K562 (cell line): ENCODE measurements around the gene ZKSCAN8. TPM values are rescaled to one million over a fixed set of nuclear protein-coding genes. Genes with fewer than 3 reads are reported as not detected.
A peak's percentile ranks its signal among the peaks of the same experiment; 100 is the strongest.

Source experiments
- ATAC-seq: fragments of 200-7000 bp; cut with Tn5 transposase; 3 replicates; pipeline ENCODE4 v1.9.1; 2020; ENCODE audit warnings: moderate library complexity
- BruUV-seq: library from RNA; stranded (reverse); fragments of 400-500 nt; replicated peaks from 2 replicates; lab custom pipeline; 2021; lab: Mats Ljungman, UMichigan
- CTCF ChIA-PET: fragments of 300-600 bp; formaldehyde crosslinking; extraction: SDS; loops from one replicate; lab custom pipeline; 2021; ENCODE audit warnings: low intra/inter-chr PET ratio; lab: Yijun Ruan, JAX
- POLR2A ChIA-PET: fragments of 300-600, 350-650 bp; sonication (Branson Sonifier 250); formaldehyde crosslinking; extraction: SDS; loops from one replicate; lab custom pipeline; 2021; ENCODE audit warnings: antibody characterized with exemption, inconsistent platforms; lab: Yijun Ruan, JAX
- DNase-seq, 4 experiments: peaks; one replicate each; pipeline versions ENCODE4 v3.0.0 to v3.0.0-alpha.2; 2011 to 2018; ENCODE audit warnings: low spot score in 3 of 4, mixed read lengths in 3 of 4; ENCODE audit errors: extremely low read depth in 1 of 4
- FAIRE-seq: peaks from 2 replicates; lab custom pipeline; 2011; peaks lifted over from hg19 to GRCh38; lab: Jason Lieb, UNC
- H2AFZ ChIP-seq: 2 replicates; pipeline ENCODE4 v1.6.0; 2011; ENCODE audit warnings: low read depth, low read length, control low read depth, inconsistent platforms
- H3K27ac ChIP-seq: fragments of 200-600 bp; 3 replicates; pipeline ENCODE4 v1.8.0; 2011; ENCODE audit warnings: low read depth, mild to moderate bottlenecking, control low read depth, inconsistent platforms, low read length, moderate library complexity, mixed read lengths; ENCODE audit errors: extremely low read depth
- H3K27me3 ChIP-seq, 2 experiments: fragments of 300-600 bp in 1 of 2; 2 replicates in 1 of 2; 3 replicates in 1 of 2; pipeline versions ENCODE4 v1.6.0 to v1.8.0; 2011; ENCODE audit warnings: inconsistent platforms in 2 of 2, low read length in 2 of 2, mild to moderate bottlenecking in 1 of 2, mixed read lengths in 1 of 2, moderate library complexity in 1 of 2; ENCODE audit not compliant: control insufficient read depth in 2 of 2, insufficient read depth in 2 of 2
- H3K36me3 ChIP-seq: fragments of 300-600 bp; 3 replicates; pipeline ENCODE4 v1.8.0; 2011; ENCODE audit warnings: mild to moderate bottlenecking, low read length, inconsistent platforms; ENCODE audit not compliant: control insufficient read depth, insufficient read depth
- H3K4me1 ChIP-seq, 2 experiments: fragments of 200-600 bp in 1 of 2; replicated peaks in 1 of 2; 2 replicates in 1 of 2; 3 replicates in 1 of 2; pipeline versions ENCODE4 v1.5.1 to v1.8.0; 2011; ENCODE audit warnings: inconsistent platforms in 2 of 2, low read length in 2 of 2, mild to moderate bottlenecking in 1 of 2, mixed read lengths in 1 of 2, moderate library complexity in 1 of 2; ENCODE audit not compliant: control insufficient read depth in 2 of 2, insufficient read depth in 2 of 2
- H3K4me2 ChIP-seq: 2 replicates; pipeline ENCODE4 v1.6.1; 2011; ENCODE audit warnings: low read length, control low read depth, inconsistent platforms, mixed read lengths; ENCODE audit not compliant: insufficient read depth
- H3K4me3 ChIP-seq: fragments of 200-600 bp; sonication (generic), shearing (Covaris generic); 2 replicates; pipeline ENCODE4 v1.5.1; 2016; ENCODE audit warnings: control low read depth, inconsistent platforms
- H3K79me2 ChIP-seq: fragments of 200-600 bp; 3 replicates; pipeline ENCODE4 v1.8.0; 2011; ENCODE audit warnings: low read length, inconsistent platforms; ENCODE audit not compliant: control insufficient read depth, insufficient read depth
- H3K9ac ChIP-seq, 2 experiments: 2 replicates each; pipeline versions ENCODE4 v1.6.0 to v1.6.1; 2011; ENCODE audit warnings: low read depth in 2 of 2, low read length in 2 of 2, control low read depth in 1 of 2, inconsistent platforms in 1 of 2, mild to moderate bottlenecking in 1 of 2, mixed read lengths in 1 of 2; ENCODE audit not compliant: insufficient read depth in 1 of 2
- H3K9me1 ChIP-seq: one replicate; pipeline ENCODE4 v1.6.0; 2011; ENCODE audit warnings: inconsistent platforms, mild to moderate bottlenecking, low read length, moderate library complexity; ENCODE audit not compliant: control insufficient read depth, insufficient read depth
- H3K9me3 ChIP-seq: replicated peaks from 2 replicates; pipeline ENCODE4 v1.5.1; 2011; ENCODE audit warnings: low read depth, low read length, inconsistent platforms; ENCODE audit not compliant: control insufficient read depth, insufficient read depth
- H4K20me1 ChIP-seq: replicated peaks from 2 replicates; pipeline ENCODE4 v1.6.1; 2011; ENCODE audit warnings: low read length, inconsistent platforms, mixed read lengths; ENCODE audit not compliant: control insufficient read depth, insufficient read depth
- CREBBP ChIP-seq: IDR thresholded peaks from one replicate; pipeline ENCODE4 v1.6.1; 2012; ENCODE audit warnings: low read depth, mild to moderate bottlenecking, control low read depth, inconsistent platforms, low read length
- HMG20B ChIP-seq: fragments of 250-450 bp; sonication (Bioruptor Pico); IDR thresholded peaks from 2 replicates; pipeline ENCODE4 v1.5.0; 2021; ENCODE audit warnings: mild to moderate bottlenecking
- MCM2 ChIP-seq: fragments of 450-650 bp; IDR thresholded peaks from 2 replicates; pipeline ENCODE4 v1.6.1; 2017; ENCODE audit warnings: low read depth, mild to moderate bottlenecking
- SIN3B ChIP-seq: fragments of 450-650 bp; IDR thresholded peaks from 2 replicates; pipeline ENCODE4 v1.6.1; 2017; ENCODE audit warnings: low read depth, mild to moderate bottlenecking, moderate library complexity
- ZNF3 ChIP-seq: fragments of 250-450 bp; sonication (Bioruptor Pico); IDR thresholded peaks from 2 replicates; pipeline ENCODE4 v1.5.0; 2021; ENCODE audit warnings: mild to moderate bottlenecking, moderate library complexity
- WGBS: fragments of 100-300 bp; shearing (Covaris generic); methylation state at CpG from one replicate; pipeline ENCODE4 v1.1.6; 2016; ENCODE audit warnings: low coverage, mixed read lengths; ENCODE audit not compliant: insufficient coverage; ENCODE audit errors: missing lambda C conversion rate; 5-methylcytosine and 5-hydroxymethylcytosine counted together
- in situ Hi-C: fragments of 300-500 bp; cut with MboI; formaldehyde crosslinking; loops from 4 replicates; pipeline ENCODE4 v1.15.0; 2018; ENCODE audit warnings: inconsistent platforms, mixed read lengths
- intact Hi-C: fragments of 100-400 bp; cut with micrococcal nuclease; formaldehyde crosslinking; loops from 2 replicates; pipeline ENCODE4 v1.14.2; 2022
- polyA plus RNA-seq, 8 experiments: library from polyadenylated mRNA; depleted of rRNA in 4 of 8; stranded (reverse) in 5 of 8; unstranded in 3 of 8; fragments of >200 nt; fragmentation: Nextera tagmentation in 2 of 8; fragmentation: Illumina TruSeq in 1 of 8; extraction: Ambion mirVana in 2 of 8; extraction: Trizol in 1 of 8; gene quantifications; 2 replicates each; pipeline versions ENCODE4 v1.2.1 to v1.2.3, GENCODE V29; 2011 to 2014; ENCODE audit warnings: inconsistent platforms in 1 of 8, missing spikeins in 1 of 8
- total RNA-seq, 7 experiments: library from RNA; depleted of rRNA in 6 of 7; stranded (reverse); fragments of >200 nt in 6 of 7; fragmentation: Illumina TruSeq in 2 of 7; extraction: Trizol in 2 of 7; gene quantifications; 2 replicates each; pipeline versions ENCODE4 v1.2.1 to v1.2.3, GENCODE V29; 2011 to 2021; ENCODE audit warnings: low replicate concordance in 1 of 7
- TF ChIP-seq, protein P1 (sequence below), 2 experiments: fragments of 450-650 bp; IDR thresholded peaks; 2 replicates each; pipeline ENCODE4 v1.6.1; 2016

The ZKSCAN8 gene
- total and polyA plus RNA-seq, 9 of the 15 experiments (the other 6 are each of a cell fraction or from before 2014, with no cell fraction given) = 3.3 to 37.7 (median 21.7) TPM

- WGBS = 54% methylated on average over 3 of the region's 3 CpGs
- TF ChIP-seq, protein P1, sequence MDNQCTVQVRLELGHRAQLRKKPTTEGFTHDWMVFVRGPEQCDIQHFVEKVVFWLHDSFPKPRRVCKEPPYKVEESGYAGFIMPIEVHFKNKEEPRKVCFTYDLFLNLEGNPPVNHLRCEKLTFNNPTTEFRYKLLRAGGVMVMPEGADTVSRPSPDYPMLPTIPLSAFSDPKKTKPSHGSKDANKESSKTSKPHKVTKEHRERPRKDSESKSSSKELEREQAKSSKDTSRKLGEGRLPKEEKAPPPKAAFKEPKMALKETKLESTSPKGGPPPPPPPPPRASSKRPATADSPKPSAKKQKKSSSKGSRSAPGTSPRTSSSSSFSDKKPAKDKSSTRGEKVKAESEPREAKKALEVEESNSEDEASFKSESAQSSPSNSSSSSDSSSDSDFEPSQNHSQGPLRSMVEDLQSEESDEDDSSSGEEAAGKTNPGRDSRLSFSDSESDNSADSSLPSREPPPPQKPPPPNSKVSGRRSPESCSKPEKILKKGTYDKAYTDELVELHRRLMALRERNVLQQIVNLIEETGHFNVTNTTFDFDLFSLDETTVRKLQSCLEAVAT (IDR thresholded peaks at IDR 0.05) = no peak
- TF ChIP-seq SIN3B = no peak
- no peak for TF ChIP-seq HMG20B (CRISPR knock-in tag)
- no peak for TF ChIP-seq ZNF3 (CRISPR knock-in tag)
- TF ChIP-seq CREBBP = no peak
- no peak for TF ChIP-seq MCM2
- peaks cover 6 to 7% of the 10 kb centered on the region in 2 experiments for H3K4me1 ChIP-seq
- DNase-seq (no peak), ATAC-seq (no peak), FAIRE-seq (no peak)
- intact Hi-C loops (no loop called here), in situ Hi-C loops (no loop called here)
- ChIA-PET CTCF (no interaction called here), POLR2A (interaction anchor here (0.5 to 1.2 kb wide), 3 partner anchors 8 to 15 kb away, joined by 3 read pairs; no protein-coding TSS in a partner anchor)
- no peak overlapping the region for H3K4me3 ChIP-seq
- H3K36me3 ChIP-seq = no peaks in the 10 kb centered on the region
- peaks cover 5% of the 10 kb centered on the region; the same call in 1 of the 2 replicates for H3K9me3 ChIP-seq
- H2AFZ ChIP-seq = peak overlapping the region; percentile 35; the same call in 1 of the 2 replicates
- no peaks in the 10 kb centered on the region for H3K79me2 ChIP-seq
- no peaks in the 10 kb centered on the region for H3K9me1 ChIP-seq
- H4K20me1 ChIP-seq = no peaks in the 10 kb centered on the region
- no peak overlapping the region for H3K9ac ChIP-seq
- no peak overlapping the region for H3K27ac ChIP-seq
- H3K27me3 ChIP-seq = no peaks in the 10 kb centered on the region
- no TSS peak for BruUV-seq
- H3K4me2 ChIP-seq = no peak overlapping the region
Measured at GRCh38 chr6:28206527-28206926, 64.8 kb downstream of the ZKSCAN8 start.
